Heart left ventricle (tissue), 16 donors: ENCODE data around the gene WDR5. TPM values are rescaled to one million over a fixed set of nuclear protein-coding genes. Genes with fewer than 3 reads are reported as not detected.

Experiments
- ATAC-seq, 4 donors: fragments of 200-7000 bp; cut with Tn5 transposase; one replicate each; pipeline ENCODE4 v1.9.1; 2020 to 2022; ENCODE audit warnings: moderate library complexity in 4 of 4, mild to moderate bottlenecking in 3 of 4, moderate number of reproducible peaks in 1 of 4
- DNase-seq, 5 donors: peaks; one replicate each; pipeline ENCODE4 v3.0.0-alpha.2; 2020
- H3K27ac ChIP-seq, 12 donors: fragments of 200-600 bp; sonication (generic) in 4 of 12; one replicate each; pipeline versions ENCODE4 v1.5.0 to v1.8.0; 2016 to 2022; ENCODE audit warnings: mild to moderate bottlenecking in 2 of 12
- H3K27me3 ChIP-seq, 9 donors: fragments of 200-600 bp; sonication (generic) in 2 of 9; one replicate each; pipeline versions ENCODE4 v1.5.1 to v1.8.0; 2016 to 2022; ENCODE audit warnings: mild to moderate bottlenecking in 3 of 9
- H3K36me3 ChIP-seq, 9 donors: fragments of 200-600 bp; sonication (generic) in 2 of 9; one replicate each; pipeline versions ENCODE4 v1.5.0 to v1.8.0; 2018 to 2022; ENCODE audit warnings: mild to moderate bottlenecking in 2 of 9
- H3K4me1 ChIP-seq, 12 donors: fragments of 200-600 bp; sonication (generic) in 4 of 12; one replicate each; pipeline versions ENCODE4 v1.5.0 to v1.8.0; 2016 to 2022; ENCODE audit warnings: mild to moderate bottlenecking in 3 of 12
- H3K4me3 ChIP-seq, 12 donors: fragments of 200-600 bp; sonication (generic) in 4 of 12; one replicate each; pipeline versions ENCODE4 v1.5.0 to v1.8.0; 2017 to 2022; ENCODE audit warnings: mild to moderate bottlenecking in 9 of 12, moderate library complexity in 4 of 12
- H3K9me3 ChIP-seq, 12 donors: fragments of 200-600 bp; sonication (generic) in 4 of 12; one replicate each; pipeline versions ENCODE4 v1.5.0 to v1.8.0; 2016 to 2022; ENCODE audit warnings: mild to moderate bottlenecking in 1 of 12
- CTCF ChIP-seq, 12 donors: fragments of 200-600 bp; sonication (generic) in 4 of 12; IDR thresholded peaks; one replicate each; pipeline versions ENCODE4 v1.5.0 to v1.8.0; 2018 to 2022; ENCODE audit warnings: antibody characterized with exemption in 12 of 12, mild to moderate bottlenecking in 5 of 12
- POLR2A ChIP-seq, 2 donors: fragments of 450-650 bp; IDR thresholded peaks; one replicate each; pipeline ENCODE4 v1.6.1; 2017; ENCODE audit warnings: antibody characterized with exemption in 2 of 2, mild to moderate bottlenecking in 2 of 2, moderate library complexity in 2 of 2
- WGBS, 4 donors: extraction: QIAGEN DNeasy Blood & Tissue Kit in 2 of 4; methylation state at CpG; one replicate each; pipeline versions ENCODE4 v1.1.5 to v1.1.7; 2013 to 2018; 5-methylcytosine and 5-hydroxymethylcytosine counted together
- intact Hi-C, 10 donors: fragments of 100-400 bp; cut with DNase I; formaldehyde crosslinking; loops; one replicate each; pipeline versions ENCODE4 v1.11.1 to v1.14.2; 2022
- polyA plus RNA-seq, 2 donors: library from polyadenylated mRNA; stranded (reverse); fragments of 200-250 nt; gene quantifications; one replicate each; pipeline ENCODE4 v1.2.3, GENCODE V29; 2013
- total RNA-seq, 9 donors: library from RNA; depleted of rRNA in 2 of 9; stranded (reverse); fragments of >200 nt in 2 of 9; fragmentation: NEBNext Ultra II Directional in 3 of 9; extraction: Animal tissue kit (Norgen Biotek cat#: 25700) in 3 of 9; gene quantifications; one replicate each; pipeline versions ENCODE4 v1.1.0 to v1.2.4, GENCODE V29; 2016 to 2023
- donor health status: ischemic (EF 13 %, LVEDD 7.1; RV severe dilation, severe dysfunction).
- donor health status: healthy with polysubstance abuse.
- donor health status: DM: no; HTN: yes; CAD: no.
- donor health status: DM: no; HTN: no; CAD: no.
- donor health status: ischemic (EF 25% LVEDD 6.9; RV normal size, moderate dysfunction).
- donor health status: ischemic (EF 25% LVEDD 5.7; RV mildly dilated, moderate dysfunction).
- donor health status: healthy.
- donor health status: DM: yes; HTN: yes; CAD: no.
- donor health status: ischemic (EF 35%, LVEDD 5.7; RV mildly dilated, moderate dysfunction).
- donor health status: nonischemic (EF 11% LVEDD 7.7; RV severe dilation, severe dysfunction).
- donor health status: DM: yes; HTN: yes; CAD: no.
- donor health status: PGD.
- donor health status: ischemic (EF 29% LVEDD 5.4; RV normal size, mild dysfunction).
- donor health status: nonischemic (EF 23%, LVEDD 6.1; RV moderate dilation, normal function).

WDR5 gene
- total and polyA plus RNA-seq, 11 donors, result 12.9 to 24.7 (median 17.2) TPM

GRCh38 chr9:134175808-134176598 is 40.1 kb downstream of the WDR5 start:
- 37 to 51% (median 45%) methylated on average over 19 to 35 of the region's 35 CpGs for WGBS, 4 donors
- intact Hi-C loops, result loop anchor here in 8 of 10 donors (5.0 to 10.0 kb wide), 10 partner anchors 36 to 569 kb away; partner anchors contain the start of genes RXRA (in 2 of the 8) and COL5A1 (in 1 of the 8)
- Histone ChIP-seq H3K9me3 (no peaks in the 10 kb centered on the region), H3K27ac (no peak overlapping the region), H3K4me1 (peaks cover 0 to 40% (median 24%) of the 10 kb centered on the region in 12 donors), H3K27me3 (peaks cover 0 to 31% (median 10%) of the 10 kb centered on the region in 9 donors), H3K36me3 (no peaks in the 10 kb centered on the region), H3K4me3 (peak overlapping the region in 1 of 12 donors; percentile 20)
- TF ChIP-seq CTCF (IDR thresholded peaks at IDR 0.05) (peak; percentile 16 to 66 (median 46)), POLR2A (IDR thresholded peaks at IDR 0.05) (no peak)
- ATAC-seq, result peak in 3 of 4 donors; percentile 43 to 63 (median 53)
- peak in 3 of 5 donors; percentile 51 to 60 (median 60) for DNase-seq

GRCh38 chr9:134176599-134176968 is 40.7 kb downstream of the WDR5 start:
- no peak overlapping the region for H3K27ac ChIP-seq
- no peak overlapping the region for H3K4me3 ChIP-seq
- DNase-seq (peak in 1 of 5 donors; percentile 11), ATAC-seq (no peak)
- H3K36me3 ChIP-seq, result no peaks in the 10 kb centered on the region
- intact Hi-C loops, result loop anchor here in 8 of 10 donors (5.0 to 10.0 kb wide), 10 partner anchors 36 to 568 kb away; partner anchors contain the start of genes RXRA (in 2 of the 8) and COL5A1 (in 1 of the 8)
- H3K27me3 ChIP-seq, result peaks cover 0 to 31% (median 10%) of the 10 kb centered on the region in 9 donors
- H3K4me1 ChIP-seq, result peaks cover 0 to 40% (median 22%) of the 10 kb centered on the region in 12 donors
- no peaks in the 10 kb centered on the region for H3K9me3 ChIP-seq
- WGBS, 4 donors, result 54 to 72% (median 63%) methylated on average over 6 of the region's 6 CpGs
- TF ChIP-seq CTCF (IDR thresholded peaks at IDR 0.05) (no peak), POLR2A (IDR thresholded peaks at IDR 0.05) (no peak)

GRCh38 chr9:134177186-134177585 is 41.3 kb downstream of the WDR5 start:
- ATAC-seq (no peak), DNase-seq (peak in 1 of 5 donors; percentile 10)
- H3K9me3 ChIP-seq, result no peaks in the 10 kb centered on the region
- no peak overlapping the region for H3K4me3 ChIP-seq
- peaks cover 0 to 31% (median 10%) of the 10 kb centered on the region in 9 donors for H3K27me3 ChIP-seq
- no peaks in the 10 kb centered on the region for H3K36me3 ChIP-seq
- 58 to 70% (median 63%) methylated on average over 5 to 17 of the region's 17 CpGs for WGBS, 4 donors
- no peak overlapping the region for H3K27ac ChIP-seq
- peaks cover 0 to 40% (median 22%) of the 10 kb centered on the region in 12 donors for H3K4me1 ChIP-seq
- intact Hi-C loops, result loop anchor here in 8 of 10 donors (5.0 to 10.0 kb wide), 10 partner anchors 35 to 568 kb away; partner anchors contain the start of genes RXRA (in 2 of the 8) and COL5A1 (in 1 of the 8)
- no peak for TF ChIP-seq CTCF (IDR thresholded peaks at IDR 0.05)
- no peak for TF ChIP-seq POLR2A (IDR thresholded peaks at IDR 0.05)
